Measurements from ENCODE around the gene ASRGL1.

- TF ChIP-seq CTCF (IDR thresholded peaks at IDR 0.05) = no peak
- TF ChIP-seq ZFX (IDR thresholded peaks at IDR 0.05; ENCODE audit: borderline replicate concordance) = no peak
Measured at GRCh38 chr11:62406034-62406433, 68.8 kb downstream of the ASRGL1 start.

Data from 22Rv1 (cell line).